Adrenal gland (tissue), 12 donors: ENCODE measurements around the gene TK2. TPM values are rescaled to one million over a fixed set of nuclear protein-coding genes. Genes with fewer than 3 reads are reported as not detected.
"Not testable (repeated sequence)": the region's sequence is repeated elsewhere in the genome, so short reads cannot be mapped to it uniquely, and the experiment has no call there.

Experiments
- DNase-seq, 7 donors: peaks; one replicate each; pipeline ENCODE4 v3.0.0-alpha.2; 2019 to 2020
- H3K27ac ChIP-seq, 5 donors: fragments of 200-600 bp; sonication (generic) in 4 of 5; 1 replicate in 3 of 5; 2 replicates in 2 of 5; pipeline versions ENCODE4 v1.5.1 to v1.8.0; 2016 to 2020; ENCODE audit warnings: mild to moderate bottlenecking in 1 of 5
- H3K27me3 ChIP-seq: fragments of 200-600 bp; 2 replicates; pipeline ENCODE4 v1.8.0; 2021
- H3K36me3 ChIP-seq, 2 donors: fragments of 200-600 bp; replicated peaks in 1 of 2; 1 replicate in 1 of 2; 2 replicates in 1 of 2; pipeline versions ENCODE4 v1.5.1 to v1.8.0; 2018 to 2022
- H3K4me1 ChIP-seq, 2 donors: fragments of 200-600 bp; replicated peaks in 1 of 2; 1 replicate in 1 of 2; 2 replicates in 1 of 2; pipeline versions ENCODE4 v1.5.1 to v1.8.0; 2018 to 2021
- H3K4me3 ChIP-seq, 4 donors: fragments of 200-600 bp; sonication (generic) in 3 of 4; one replicate each; pipeline ENCODE4 v1.5.1; 2016 to 2018
- H3K9me3 ChIP-seq, 3 donors: fragments of 200-600 bp; sonication (generic) in 1 of 3; replicated peaks in 1 of 3; 1 replicate in 2 of 3; 2 replicates in 1 of 3; pipeline versions ENCODE4 v1.5.1 to v1.8.0; 2016 to 2021
- CTCF ChIP-seq, 6 experiments: fragments of 450-650 bp in 4 of 6; fragments of 200-600 bp in 2 of 6; sonication (generic) in 1 of 6; IDR thresholded peaks; 1 replicate in 5 of 6; 2 replicates in 1 of 6; pipeline versions ENCODE4 v1.5.1 to v1.8.0; 2016 to 2021; ENCODE audit warnings: antibody characterized with exemption in 6 of 6, mild to moderate bottlenecking in 2 of 6, moderate library complexity in 1 of 6
- POLR2A ChIP-seq, 2 donors: fragments of 450-650 bp; IDR thresholded peaks; one replicate each; pipeline ENCODE4 v1.6.1; 2017; ENCODE audit warnings: antibody characterized with exemption in 2 of 2, mild to moderate bottlenecking in 2 of 2, moderate library complexity in 1 of 2
- WGBS, 4 donors: extraction: QIAGEN DNeasy Blood & Tissue Kit in 2 of 4; methylation state at CpG; one replicate each; pipeline versions ENCODE4 v1.1.5 to v1.1.7; 2013 to 2017; 5-methylcytosine and 5-hydroxymethylcytosine counted together
- intact Hi-C, 2 donors: fragments of 100-400 bp; cut with DNase I; formaldehyde crosslinking; loops; one replicate each; pipeline versions ENCODE4 v1.14.1 to v1.15.0; 2022 to 2023
- polyA plus RNA-seq, 3 donors: library from polyadenylated mRNA; stranded (reverse); fragments of 200-250 nt in 2 of 3; fragments of 350-450 nt in 1 of 3; fragmentation: Illumina TruSeq in 1 of 3; extraction: RNeasy Lipid Tissue Mini Kit (QIAGEN cat#74804) in 1 of 3; gene quantifications; one replicate each; pipeline ENCODE4 v1.2.3, GENCODE V29; 2013 to 2014
- total RNA-seq, 9 donors: library from RNA; depleted of rRNA in 4 of 9; stranded (reverse); fragments of >200 nt in 4 of 9; fragments of 120-200 nt in 1 of 9; fragmentation: NEBNext Ultra II Directional in 1 of 9; extraction: Animal tissue kit (Norgen Biotek cat#: 25700) in 1 of 9; gene quantifications; one replicate each; pipeline versions ENCODE4 v1.1.0 to v1.2.4, GENCODE V29; 2013 to 2023
- donor health status: healthy with polysubstance abuse.
- donor health status: Bipolar disorder and iron deficiency.
- donor health status: DM: yes; HTN: yes; CAD: no.
- donor health status: DM: no; HTN: no; CAD: no.
- donor health status: DM: no; HTN: no; CAD: no.
- donor health status: DM: yes; HTN: yes; CAD: no.

The TK2 gene
- total and polyA plus RNA-seq, 12 donors = 24.9 to 78.9 (median 59.3) TPM

GRCh38 chr16:66569827-66570405 lies 20.0 kb upstream of the TK2 start:
- H3K9me3 ChIP-seq = no peaks in the 10 kb centered on the region
- TF ChIP-seq CTCF (IDR thresholded peaks at IDR 0.05) = no peak
- no peak for TF ChIP-seq POLR2A (IDR thresholded peaks at IDR 0.05)
- peaks cover 0 to 17% of the 10 kb centered on the region in 2 donors for H3K36me3 ChIP-seq
- intact Hi-C loops = no loop called here
- WGBS, 4 donors = 24 to 49% (median 30%) methylated on average over 3 of the region's 3 CpGs
- H3K27ac ChIP-seq = no peak overlapping the region
- H3K4me3 ChIP-seq = no peak overlapping the region
- DNase-seq = no peak
- no peaks in the 10 kb centered on the region for H3K27me3 ChIP-seq
- peaks cover 0 to 12% of the 10 kb centered on the region in 2 donors for H3K4me1 ChIP-seq

- Histone ChIP-seq H3K27ac (peak overlapping the region in 1 of 5 donors; percentile 4), H3K36me3 (peaks cover 0 to 20% of the 10 kb centered on the region in 2 donors), H3K4me1 (peaks cover 0 to 12% of the 10 kb centered on the region in 2 donors), H3K27me3 (no peaks in the 10 kb centered on the region), H3K9me3 (no peaks in the 10 kb centered on the region), H3K4me3 (no peak overlapping the region)
- no peak for DNase-seq
- TF ChIP-seq POLR2A (IDR thresholded peaks at IDR 0.05) (no peak), CTCF (IDR thresholded peaks at IDR 0.05) (no peak)
- intact Hi-C loops = no loop called here
- WGBS, 4 donors = 96 to 100% (median 98%) methylated on average over 1 of the region's 1 CpG
Measured at GRCh38 chr16:66569131-66569530, 19.2 kb upstream of the TK2 start.

- H3K27ac ChIP-seq = no peak overlapping the region
- no peak for DNase-seq
- intact Hi-C loops = no loop called here
- H3K9me3 ChIP-seq = no peaks in the 10 kb centered on the region
- H3K4me1 ChIP-seq = peaks cover 0 to 12% of the 10 kb centered on the region in 2 donors
- H3K4me3 ChIP-seq = no peak overlapping the region
- H3K27me3 ChIP-seq = no peaks in the 10 kb centered on the region
- TF ChIP-seq CTCF (IDR thresholded peaks at IDR 0.05) (no peak), POLR2A (IDR thresholded peaks at IDR 0.05) (no peak)
- peaks cover 0 to 20% of the 10 kb centered on the region in 2 donors for H3K36me3 ChIP-seq
- 89 to 96% (median 91%) methylated on average over 2 of the region's 2 CpGs for WGBS, 4 donors
Measured at GRCh38 chr16:66568355-66568754, 18.4 kb upstream of the TK2 start.

- H3K27me3 ChIP-seq, intact Hi-C loops, DNase-seq, H3K4me3 ChIP-seq, H3K27ac ChIP-seq, H3K9me3 ChIP-seq: not testable (repeated sequence)
- WGBS, 4 donors = 93 to 100% (median 95%) methylated on average over 3 of the region's 3 CpGs
- peaks cover 0 to 20% of the 10 kb centered on the region in 2 donors for H3K36me3 ChIP-seq
- H3K4me1 ChIP-seq = peaks cover 0 to 12% of the 10 kb centered on the region in 2 donors
Measured at GRCh38 chr16:66567270-66567669, 17.3 kb upstream of the TK2 start.
